ENCODE results near the gene IGFBP6. TPM values are rescaled to one million over a fixed set of nuclear protein-coding genes. Genes with fewer than 3 reads are reported as not detected.

IGFBP6 gene
- total RNA-seq, 1 experiment from 2014 or later: 4.2 TPM

DNA sequence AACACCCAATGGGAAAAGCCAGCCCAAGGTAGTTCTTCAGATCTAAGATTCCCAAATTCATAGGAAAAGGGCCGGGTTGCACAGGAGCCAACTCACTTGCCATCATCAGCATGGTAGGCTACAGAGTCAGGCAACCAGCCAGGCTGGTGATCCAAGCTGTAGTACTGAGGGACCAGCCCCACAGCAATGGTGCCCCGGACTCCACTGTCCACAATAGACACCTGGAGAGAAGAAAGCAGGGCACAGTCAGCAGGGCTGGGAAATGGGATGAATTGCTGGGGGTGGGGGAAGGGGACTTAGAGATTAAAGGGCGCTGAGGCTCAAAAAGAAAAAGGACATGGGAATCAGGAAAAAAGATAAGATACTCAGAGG lies 22.5 kb upstream of the IGFBP6 start:
- H2BK120ac ChIP-seq (ENCODE audit: low read depth, low read length, poor library complexity, severe bottlenecking): no peak overlapping the region
- no peak overlapping the region for H2BK15ac ChIP-seq (ENCODE audit: low read depth, low read length)
- H4K20me1 ChIP-seq (ENCODE audit: control insufficient read depth, insufficient read depth, insufficient read length): no peaks in the 10 kb centered on the region
- H3K18ac ChIP-seq (ENCODE audit: insufficient read length, low read depth, low read length): no peak overlapping the region
- H3K27me3 Mint-ChIP-seq (ENCODE audit: low read depth): peaks cover 2% of the 10 kb centered on the region
- H3K4me2 ChIP-seq (ENCODE audit: insufficient read depth, insufficient read length, low read length): no peak overlapping the region
- H3K9me3 Mint-ChIP-seq: no peaks in the 10 kb centered on the region
- no peak overlapping the region for H4K5ac ChIP-seq (ENCODE audit: insufficient read length, low read depth, low read length)
- no peak overlapping the region for H2BK12ac ChIP-seq (ENCODE audit: insufficient read length, low read depth, low read length)
- no peak overlapping the region for H4K91ac ChIP-seq (ENCODE audit: insufficient read length, low read depth, low read length)
- H3K23me2 ChIP-seq (ENCODE audit: insufficient read length, low read depth, low read length, poor library complexity, severe bottlenecking): no peaks in the 10 kb centered on the region
- TF ChIP-seq, protein P1, sequence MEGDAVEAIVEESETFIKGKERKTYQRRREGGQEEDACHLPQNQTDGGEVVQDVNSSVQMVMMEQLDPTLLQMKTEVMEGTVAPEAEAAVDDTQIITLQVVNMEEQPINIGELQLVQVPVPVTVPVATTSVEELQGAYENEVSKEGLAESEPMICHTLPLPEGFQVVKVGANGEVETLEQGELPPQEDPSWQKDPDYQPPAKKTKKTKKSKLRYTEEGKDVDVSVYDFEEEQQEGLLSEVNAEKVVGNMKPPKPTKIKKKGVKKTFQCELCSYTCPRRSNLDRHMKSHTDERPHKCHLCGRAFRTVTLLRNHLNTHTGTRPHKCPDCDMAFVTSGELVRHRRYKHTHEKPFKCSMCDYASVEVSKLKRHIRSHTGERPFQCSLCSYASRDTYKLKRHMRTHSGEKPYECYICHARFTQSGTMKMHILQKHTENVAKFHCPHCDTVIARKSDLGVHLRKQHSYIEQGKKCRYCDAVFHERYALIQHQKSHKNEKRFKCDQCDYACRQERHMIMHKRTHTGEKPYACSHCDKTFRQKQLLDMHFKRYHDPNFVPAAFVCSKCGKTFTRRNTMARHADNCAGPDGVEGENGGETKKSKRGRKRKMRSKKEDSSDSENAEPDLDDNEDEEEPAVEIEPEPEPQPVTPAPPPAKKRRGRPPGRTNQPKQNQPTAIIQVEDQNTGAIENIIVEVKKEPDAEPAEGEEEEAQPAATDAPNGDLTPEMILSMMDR (conservative IDR thresholded peaks at IDR 0.05): no peak
- no peaks in the 10 kb centered on the region for H3K79me2 ChIP-seq (ENCODE audit: insufficient read depth, low read length)
- no CpG with 5 or more reads among the region's 3 CpGs for WGBS (ENCODE audit: extremely low coverage, insufficient read length, low lambda C conversion rate)
- no peak overlapping the region for H2BK5ac ChIP-seq (ENCODE audit: insufficient read length, low read length)
- no peak overlapping the region for H3K27ac Mint-ChIP-seq
- H2BK20ac ChIP-seq (ENCODE audit: low read depth, low read length, poor library complexity, severe bottlenecking): no peak overlapping the region
- no peaks in the 10 kb centered on the region for H3K9me3 ChIP-seq (ENCODE audit: control insufficient read depth, low read depth, low read length)
- DNase-seq: no peak
- H3K14ac ChIP-seq (ENCODE audit: insufficient read depth, low read length): no peak overlapping the region
- peaks cover 12 to 40% (median 29%) of the 10 kb centered on the region in 3 experiments for H3K36me3 Mint-ChIP-seq (ENCODE audit: insufficient read depth in 1 of 3, low read depth in 3 of 3)
- no peak overlapping the region for H3K4ac ChIP-seq (ENCODE audit: low read depth, low read length)
- no peak overlapping the region for H4K8ac ChIP-seq (replicated peaks; ENCODE audit: insufficient read length, low read depth, low read length)
- H3T11ph ChIP-seq (ENCODE audit: low read length): no peak overlapping the region
- no peak overlapping the region for H3K23ac ChIP-seq (ENCODE audit: insufficient read length, low read depth, low read length)
- no peak overlapping the region for H2AK5ac ChIP-seq (ENCODE audit: insufficient read length, low read length)
- peaks cover 2% of the 10 kb centered on the region; the same call in 1 of the 2 replicates for H3K4me1 ChIP-seq (ENCODE audit: insufficient read depth, low read length)
- peaks cover 31 to 35% of the 10 kb centered on the region in 2 experiments for H3K4me1 Mint-ChIP-seq
- no peak overlapping the region for H3K4me3 Mint-ChIP-seq
- no peak overlapping the region for H2AFZ ChIP-seq (ENCODE audit: low read length)
- no peaks in the 10 kb centered on the region for H3K27me3 ChIP-seq (ENCODE audit: insufficient read depth, low read length)
- no peak overlapping the region for H3K9ac ChIP-seq (ENCODE audit: extremely low read depth, insufficient read length, low read length)
- H3K27ac ChIP-seq (ENCODE audit: insufficient read length, low read depth, low read length): no peak overlapping the region
- H3K56ac ChIP-seq (ENCODE audit: insufficient read length, low read depth, low read length): no peak overlapping the region
- no peaks in the 10 kb centered on the region for H3K79me1 ChIP-seq (ENCODE audit: insufficient read depth, low read depth, low read length, poor library complexity, severe bottlenecking)
